Gastroesophageal sphincter (tissue), 3 donors: ENCODE data around the gene TRNP1.

ENCODE experiments used
- POLR2A ChIP-seq, 2 donors: fragments of 450-650 bp; IDR thresholded peaks; one replicate each; pipeline ENCODE4 v1.6.1; 2017; ENCODE audit warnings: antibody characterized with exemption in 2 of 2, mild to moderate bottlenecking in 2 of 2, moderate library complexity in 1 of 2
- POLR2AphosphoS5 ChIP-seq: sonication (generic); formaldehyde crosslinking; IDR thresholded peaks from one replicate; pipeline ENCODE4 v1.6.1; 2017; ENCODE audit warnings: antibody characterized with exemption
- TF ChIP-seq, protein P1 (sequence below), 4 experiments: fragments of 200-600 bp in 2 of 4; fragments of 450-650 bp in 2 of 4; sonication (generic) in 1 of 4; IDR thresholded peaks; one replicate each; pipeline ENCODE4 v1.5.1; 2017 to 2019; ENCODE audit warnings: antibody characterized with exemption in 4 of 4, mild to moderate bottlenecking in 2 of 4, moderate library complexity in 2 of 4

DNA sequence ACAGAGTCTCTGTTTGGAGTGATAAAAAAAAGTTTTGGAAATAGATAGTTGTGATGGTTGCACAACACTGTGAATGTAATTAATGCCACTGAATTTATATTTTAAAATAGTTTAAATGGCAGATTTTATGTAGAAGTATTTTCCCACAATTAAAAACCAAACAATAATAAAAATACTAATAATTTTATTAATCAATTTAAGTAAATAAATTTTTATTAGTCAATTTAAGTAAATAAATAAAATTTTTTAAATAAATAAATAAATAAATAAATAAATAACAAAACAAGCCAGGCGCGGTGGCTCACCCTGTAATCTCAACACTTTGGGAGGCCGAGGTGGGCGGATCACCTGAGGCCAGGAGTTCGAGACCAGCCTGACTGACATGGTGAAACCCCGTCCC lies 28.3 kb upstream of the TRNP1 start:
- TF ChIP-seq POLR2AphosphoS5 = no peak
- TF ChIP-seq, protein P1, sequence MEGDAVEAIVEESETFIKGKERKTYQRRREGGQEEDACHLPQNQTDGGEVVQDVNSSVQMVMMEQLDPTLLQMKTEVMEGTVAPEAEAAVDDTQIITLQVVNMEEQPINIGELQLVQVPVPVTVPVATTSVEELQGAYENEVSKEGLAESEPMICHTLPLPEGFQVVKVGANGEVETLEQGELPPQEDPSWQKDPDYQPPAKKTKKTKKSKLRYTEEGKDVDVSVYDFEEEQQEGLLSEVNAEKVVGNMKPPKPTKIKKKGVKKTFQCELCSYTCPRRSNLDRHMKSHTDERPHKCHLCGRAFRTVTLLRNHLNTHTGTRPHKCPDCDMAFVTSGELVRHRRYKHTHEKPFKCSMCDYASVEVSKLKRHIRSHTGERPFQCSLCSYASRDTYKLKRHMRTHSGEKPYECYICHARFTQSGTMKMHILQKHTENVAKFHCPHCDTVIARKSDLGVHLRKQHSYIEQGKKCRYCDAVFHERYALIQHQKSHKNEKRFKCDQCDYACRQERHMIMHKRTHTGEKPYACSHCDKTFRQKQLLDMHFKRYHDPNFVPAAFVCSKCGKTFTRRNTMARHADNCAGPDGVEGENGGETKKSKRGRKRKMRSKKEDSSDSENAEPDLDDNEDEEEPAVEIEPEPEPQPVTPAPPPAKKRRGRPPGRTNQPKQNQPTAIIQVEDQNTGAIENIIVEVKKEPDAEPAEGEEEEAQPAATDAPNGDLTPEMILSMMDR (IDR thresholded peaks at IDR 0.05) = no peak
- no peak for TF ChIP-seq POLR2A (IDR thresholded peaks at IDR 0.05)
